ENCODE measurements around the gene SLC8A3. TPM values are rescaled to one million over a fixed set of nuclear protein-coding genes. Genes with fewer than 3 reads are reported as not detected.

Gene SLC8A3
- total and polyA plus RNA-seq, 9 of the 15 experiments (the other 6 are each of a cell fraction or from before 2014, with no cell fraction given) = not detected

DNA sequence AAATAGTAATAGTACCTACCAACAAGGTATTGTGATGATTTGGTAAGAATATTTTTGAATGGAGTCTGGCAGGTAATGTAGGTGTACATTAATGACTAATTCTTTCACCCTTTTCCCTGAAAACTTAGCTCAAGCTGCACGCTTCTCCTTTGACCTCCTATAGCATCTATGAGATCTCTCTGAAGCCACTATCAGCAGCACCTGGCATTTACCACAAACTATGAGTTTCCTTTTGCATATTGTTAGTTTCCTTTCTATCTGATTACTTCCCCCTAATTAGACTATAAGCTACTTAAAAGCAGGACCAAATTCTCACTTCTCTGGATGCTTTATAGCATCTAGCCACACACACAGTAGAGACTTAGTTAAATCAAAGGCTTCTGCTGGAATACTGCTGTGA lies 48.1 kb downstream of the SLC8A3 start:
- H3K9ac ChIP-seq (ENCODE audit: insufficient read depth in 1 of 2, low read depth in 2 of 2, low read length in 2 of 2) = no peak overlapping the region
- TF ChIP-seq, protein P1, sequence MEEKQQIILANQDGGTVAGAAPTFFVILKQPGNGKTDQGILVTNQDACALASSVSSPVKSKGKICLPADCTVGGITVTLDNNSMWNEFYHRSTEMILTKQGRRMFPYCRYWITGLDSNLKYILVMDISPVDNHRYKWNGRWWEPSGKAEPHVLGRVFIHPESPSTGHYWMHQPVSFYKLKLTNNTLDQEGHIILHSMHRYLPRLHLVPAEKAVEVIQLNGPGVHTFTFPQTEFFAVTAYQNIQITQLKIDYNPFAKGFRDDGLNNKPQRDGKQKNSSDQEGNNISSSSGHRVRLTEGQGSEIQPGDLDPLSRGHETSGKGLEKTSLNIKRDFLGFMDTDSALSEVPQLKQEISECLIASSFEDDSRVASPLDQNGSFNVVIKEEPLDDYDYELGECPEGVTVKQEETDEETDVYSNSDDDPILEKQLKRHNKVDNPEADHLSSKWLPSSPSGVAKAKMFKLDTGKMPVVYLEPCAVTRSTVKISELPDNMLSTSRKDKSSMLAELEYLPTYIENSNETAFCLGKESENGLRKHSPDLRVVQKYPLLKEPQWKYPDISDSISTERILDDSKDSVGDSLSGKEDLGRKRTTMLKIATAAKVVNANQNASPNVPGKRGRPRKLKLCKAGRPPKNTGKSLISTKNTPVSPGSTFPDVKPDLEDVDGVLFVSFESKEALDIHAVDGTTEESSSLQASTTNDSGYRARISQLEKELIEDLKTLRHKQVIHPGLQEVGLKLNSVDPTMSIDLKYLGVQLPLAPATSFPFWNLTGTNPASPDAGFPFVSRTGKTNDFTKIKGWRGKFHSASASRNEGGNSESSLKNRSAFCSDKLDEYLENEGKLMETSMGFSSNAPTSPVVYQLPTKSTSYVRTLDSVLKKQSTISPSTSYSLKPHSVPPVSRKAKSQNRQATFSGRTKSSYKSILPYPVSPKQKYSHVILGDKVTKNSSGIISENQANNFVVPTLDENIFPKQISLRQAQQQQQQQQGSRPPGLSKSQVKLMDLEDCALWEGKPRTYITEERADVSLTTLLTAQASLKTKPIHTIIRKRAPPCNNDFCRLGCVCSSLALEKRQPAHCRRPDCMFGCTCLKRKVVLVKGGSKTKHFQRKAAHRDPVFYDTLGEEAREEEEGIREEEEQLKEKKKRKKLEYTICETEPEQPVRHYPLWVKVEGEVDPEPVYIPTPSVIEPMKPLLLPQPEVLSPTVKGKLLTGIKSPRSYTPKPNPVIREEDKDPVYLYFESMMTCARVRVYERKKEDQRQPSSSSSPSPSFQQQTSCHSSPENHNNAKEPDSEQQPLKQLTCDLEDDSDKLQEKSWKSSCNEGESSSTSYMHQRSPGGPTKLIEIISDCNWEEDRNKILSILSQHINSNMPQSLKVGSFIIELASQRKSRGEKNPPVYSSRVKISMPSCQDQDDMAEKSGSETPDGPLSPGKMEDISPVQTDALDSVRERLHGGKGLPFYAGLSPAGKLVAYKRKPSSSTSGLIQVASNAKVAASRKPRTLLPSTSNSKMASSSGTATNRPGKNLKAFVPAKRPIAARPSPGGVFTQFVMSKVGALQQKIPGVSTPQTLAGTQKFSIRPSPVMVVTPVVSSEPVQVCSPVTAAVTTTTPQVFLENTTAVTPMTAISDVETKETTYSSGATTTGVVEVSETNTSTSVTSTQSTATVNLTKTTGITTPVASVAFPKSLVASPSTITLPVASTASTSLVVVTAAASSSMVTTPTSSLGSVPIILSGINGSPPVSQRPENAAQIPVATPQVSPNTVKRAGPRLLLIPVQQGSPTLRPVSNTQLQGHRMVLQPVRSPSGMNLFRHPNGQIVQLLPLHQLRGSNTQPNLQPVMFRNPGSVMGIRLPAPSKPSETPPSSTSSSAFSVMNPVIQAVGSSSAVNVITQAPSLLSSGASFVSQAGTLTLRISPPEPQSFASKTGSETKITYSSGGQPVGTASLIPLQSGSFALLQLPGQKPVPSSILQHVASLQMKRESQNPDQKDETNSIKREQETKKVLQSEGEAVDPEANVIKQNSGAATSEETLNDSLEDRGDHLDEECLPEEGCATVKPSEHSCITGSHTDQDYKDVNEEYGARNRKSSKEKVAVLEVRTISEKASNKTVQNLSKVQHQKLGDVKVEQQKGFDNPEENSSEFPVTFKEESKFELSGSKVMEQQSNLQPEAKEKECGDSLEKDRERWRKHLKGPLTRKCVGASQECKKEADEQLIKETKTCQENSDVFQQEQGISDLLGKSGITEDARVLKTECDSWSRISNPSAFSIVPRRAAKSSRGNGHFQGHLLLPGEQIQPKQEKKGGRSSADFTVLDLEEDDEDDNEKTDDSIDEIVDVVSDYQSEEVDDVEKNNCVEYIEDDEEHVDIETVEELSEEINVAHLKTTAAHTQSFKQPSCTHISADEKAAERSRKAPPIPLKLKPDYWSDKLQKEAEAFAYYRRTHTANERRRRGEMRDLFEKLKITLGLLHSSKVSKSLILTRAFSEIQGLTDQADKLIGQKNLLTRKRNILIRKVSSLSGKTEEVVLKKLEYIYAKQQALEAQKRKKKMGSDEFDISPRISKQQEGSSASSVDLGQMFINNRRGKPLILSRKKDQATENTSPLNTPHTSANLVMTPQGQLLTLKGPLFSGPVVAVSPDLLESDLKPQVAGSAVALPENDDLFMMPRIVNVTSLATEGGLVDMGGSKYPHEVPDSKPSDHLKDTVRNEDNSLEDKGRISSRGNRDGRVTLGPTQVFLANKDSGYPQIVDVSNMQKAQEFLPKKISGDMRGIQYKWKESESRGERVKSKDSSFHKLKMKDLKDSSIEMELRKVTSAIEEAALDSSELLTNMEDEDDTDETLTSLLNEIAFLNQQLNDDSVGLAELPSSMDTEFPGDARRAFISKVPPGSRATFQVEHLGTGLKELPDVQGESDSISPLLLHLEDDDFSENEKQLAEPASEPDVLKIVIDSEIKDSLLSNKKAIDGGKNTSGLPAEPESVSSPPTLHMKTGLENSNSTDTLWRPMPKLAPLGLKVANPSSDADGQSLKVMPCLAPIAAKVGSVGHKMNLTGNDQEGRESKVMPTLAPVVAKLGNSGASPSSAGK (IDR thresholded peaks at IDR 0.05) = no peak
- no peak for TF ChIP-seq IRF2 (CRISPR knock-in tag; IDR thresholded peaks at IDR 0.05)
- no peak for ATAC-seq
- intact Hi-C loops (cut with micrococcal nuclease) (no loop called here), in situ Hi-C loops (cut with MboI) (no loop called here)
- no peaks in the 10 kb centered on the region for H3K9me1 ChIP-seq (ENCODE audit: control insufficient read depth, insufficient read depth, low read length)
- no peak for DNase-seq (ENCODE audit: extremely low read depth in 1 of 4, low spot score in 3 of 4)
- no peak overlapping the region for H3K4me3 ChIP-seq
- no peaks in the 10 kb centered on the region for H4K20me1 ChIP-seq (replicated peaks; ENCODE audit: control insufficient read depth, insufficient read depth, low read length)
- H3K79me2 ChIP-seq (ENCODE audit: control insufficient read depth, insufficient read depth, low read length) = no peaks in the 10 kb centered on the region
- no peak for FAIRE-seq
- ChIA-PET CTCF (ENCODE audit: low intra/inter-chr PET ratio) (no interaction called here), POLR2A (no interaction called here)
- H2AFZ ChIP-seq (ENCODE audit: low read depth, low read length) = no peak overlapping the region
- H3K9me3 ChIP-seq (replicated peaks; ENCODE audit: control insufficient read depth, insufficient read depth, low read depth, low read length) = no peaks in the 10 kb centered on the region
- BruUV-seq (replicated peaks) = no TSS peak
- 0% methylated on average over 1 of the region's 1 CpG for WGBS (ENCODE audit: insufficient coverage, low coverage, missing lambda C conversion rate)
- no peaks in the 10 kb centered on the region for H3K4me1 ChIP-seq (replicated peaks in 1 of 2; ENCODE audit: control insufficient read depth in 2 of 2, insufficient read depth in 2 of 2, low read length in 2 of 2)
- H3K36me3 ChIP-seq (ENCODE audit: control insufficient read depth, insufficient read depth, low read length) = no peaks in the 10 kb centered on the region
- H3K27ac ChIP-seq (ENCODE audit: extremely low read depth, low read depth, low read length) = no peak overlapping the region
- no peak overlapping the region for H3K4me2 ChIP-seq (ENCODE audit: insufficient read depth, low read length)
- H3K27me3 ChIP-seq (ENCODE audit: control insufficient read depth in 2 of 2, insufficient read depth in 2 of 2, low read length in 2 of 2) = no peaks in the 10 kb centered on the region
